Breast epithelium (tissue), 4 donors: ENCODE data around the gene MYBPC3. TPM values are rescaled to one million over a fixed set of nuclear protein-coding genes. Genes with fewer than 3 reads are reported as not detected.
"Not testable (repeated sequence)": the region's sequence is repeated elsewhere in the genome, so short reads cannot be mapped to it uniquely, and the experiment has no call there.

ENCODE experiments used
- DNase-seq, 2 donors: peaks; one replicate each; pipeline ENCODE4 v3.0.0-alpha.2; 2019; ENCODE audit warnings: low spot score in 2 of 2
- H3K27ac ChIP-seq, 2 donors: fragments of 200-600 bp; sonication (generic) in 1 of 2; one replicate each; pipeline ENCODE4 v1.5.1; 2016 to 2019; ENCODE audit warnings: mild to moderate bottlenecking in 1 of 2
- H3K27me3 ChIP-seq, 2 donors: fragments of 200-600 bp; sonication (generic) in 1 of 2; one replicate each; pipeline versions ENCODE4 v1.5.1 to v1.6.0; 2017 to 2019; ENCODE audit warnings: control low read depth in 1 of 2, mild to moderate bottlenecking in 1 of 2
- H3K36me3 ChIP-seq: fragments of 200-600 bp; one replicate; pipeline ENCODE4 v1.5.1; 2019
- H3K4me1 ChIP-seq, 2 donors: fragments of 200-600 bp; sonication (generic); one replicate each; pipeline ENCODE4 v1.5.1; 2016 to 2019; ENCODE audit warnings: control low read depth in 1 of 2
- H3K4me3 ChIP-seq, 3 donors: fragments of 200-600 bp; sonication (generic); 1 replicate in 2 of 3; 2 replicates in 1 of 3; pipeline ENCODE4 v1.5.1; 2016 to 2019; ENCODE audit warnings: mild to moderate bottlenecking in 3 of 3, moderate library complexity in 2 of 3
- H3K9me3 ChIP-seq, 2 donors: fragments of 200-600 bp; sonication (generic) in 1 of 2; one replicate each; pipeline ENCODE4 v1.5.1; 2016 to 2019; ENCODE audit warnings: control low read depth in 1 of 2
- POLR2A ChIP-seq: fragments of 450-650 bp; IDR thresholded peaks from one replicate; pipeline ENCODE4 v1.6.1; 2016; ENCODE audit warnings: antibody characterized with exemption, mild to moderate bottlenecking, moderate library complexity
- POLR2AphosphoS5 ChIP-seq, 3 donors: sonication (generic); formaldehyde crosslinking; IDR thresholded peaks; one replicate each; pipeline ENCODE4 v1.6.1; 2017; ENCODE audit warnings: antibody characterized with exemption in 3 of 3
- intact Hi-C: fragments of 100-400 bp; cut with DNase I; formaldehyde crosslinking; loops from one replicate; pipeline ENCODE4 v1.15.1; 2023; ENCODE audit warnings: low total_unique reads
- total RNA-seq, 3 donors: library from RNA; depleted of rRNA; stranded (reverse); fragments of >200 nt; gene quantifications; one replicate each; pipeline ENCODE4 v1.1.0, GENCODE V29; 2016
- TF ChIP-seq, protein P1 (sequence below), 3 donors: fragments of 450-650 bp; IDR thresholded peaks; one replicate each; pipeline ENCODE4 v1.5.1; 2016 to 2017; ENCODE audit warnings: antibody characterized with exemption in 3 of 3, mild to moderate bottlenecking in 3 of 3, moderate library complexity in 3 of 3

Gene MYBPC3
- total RNA-seq, 3 donors from 2014 or later: under 0.01 TPM; not detected in 1

DNA sequence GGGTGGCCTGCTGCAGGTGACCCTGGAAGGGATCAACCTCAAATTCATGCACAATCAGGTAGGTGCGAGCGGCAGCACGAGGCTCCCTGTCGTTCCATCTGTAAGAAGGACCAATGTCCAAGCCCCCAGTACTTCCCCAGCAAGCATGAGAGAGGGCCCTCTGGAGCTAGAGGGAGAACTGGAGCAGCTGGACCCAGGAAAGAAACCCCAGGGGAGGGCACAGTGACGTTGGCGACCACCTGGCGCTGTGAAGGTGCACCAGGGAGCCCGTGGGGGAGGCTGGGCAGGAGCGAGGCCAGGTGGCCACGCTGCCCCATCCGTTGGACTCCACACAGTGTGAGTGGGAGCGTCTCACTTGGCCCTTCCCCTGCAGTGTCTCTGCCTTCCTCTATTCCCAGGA lies 28.0 kb downstream of the MYBPC3 start:
- H3K27ac ChIP-seq: no peak overlapping the region
- no peaks in the 10 kb centered on the region for H3K9me3 ChIP-seq
- H3K36me3 ChIP-seq: no peaks in the 10 kb centered on the region
- TF ChIP-seq, protein P1, sequence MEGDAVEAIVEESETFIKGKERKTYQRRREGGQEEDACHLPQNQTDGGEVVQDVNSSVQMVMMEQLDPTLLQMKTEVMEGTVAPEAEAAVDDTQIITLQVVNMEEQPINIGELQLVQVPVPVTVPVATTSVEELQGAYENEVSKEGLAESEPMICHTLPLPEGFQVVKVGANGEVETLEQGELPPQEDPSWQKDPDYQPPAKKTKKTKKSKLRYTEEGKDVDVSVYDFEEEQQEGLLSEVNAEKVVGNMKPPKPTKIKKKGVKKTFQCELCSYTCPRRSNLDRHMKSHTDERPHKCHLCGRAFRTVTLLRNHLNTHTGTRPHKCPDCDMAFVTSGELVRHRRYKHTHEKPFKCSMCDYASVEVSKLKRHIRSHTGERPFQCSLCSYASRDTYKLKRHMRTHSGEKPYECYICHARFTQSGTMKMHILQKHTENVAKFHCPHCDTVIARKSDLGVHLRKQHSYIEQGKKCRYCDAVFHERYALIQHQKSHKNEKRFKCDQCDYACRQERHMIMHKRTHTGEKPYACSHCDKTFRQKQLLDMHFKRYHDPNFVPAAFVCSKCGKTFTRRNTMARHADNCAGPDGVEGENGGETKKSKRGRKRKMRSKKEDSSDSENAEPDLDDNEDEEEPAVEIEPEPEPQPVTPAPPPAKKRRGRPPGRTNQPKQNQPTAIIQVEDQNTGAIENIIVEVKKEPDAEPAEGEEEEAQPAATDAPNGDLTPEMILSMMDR (IDR thresholded peaks at IDR 0.05): no peak
- TF ChIP-seq POLR2AphosphoS5 (IDR thresholded peaks at IDR 0.05) (no peak), POLR2A (no peak)
- H3K4me3 ChIP-seq: no peak overlapping the region
- no peak for DNase-seq
- H3K4me1 ChIP-seq: no peaks in the 10 kb centered on the region
- intact Hi-C loops: no loop called here
- H3K27me3 ChIP-seq: no peaks in the 10 kb centered on the region

DNA sequence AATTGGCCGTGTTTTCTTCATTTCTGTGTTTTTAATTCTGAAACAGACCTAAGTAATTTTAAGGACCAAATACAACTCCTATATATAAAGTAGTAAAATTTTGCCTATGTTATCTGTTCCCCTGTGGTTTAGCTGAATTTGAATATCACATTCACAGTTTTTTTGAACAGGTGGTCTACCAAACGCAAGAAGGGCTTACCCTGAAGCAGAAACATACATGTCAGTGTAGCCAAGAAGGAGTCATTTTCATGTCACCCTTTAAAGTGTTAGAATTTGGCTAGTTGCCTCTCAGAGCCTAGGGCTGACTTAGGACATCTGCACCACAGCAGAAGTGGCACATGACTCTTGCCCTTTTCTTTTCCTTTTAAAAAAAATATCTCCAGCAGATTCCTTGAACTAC lies 34.3 kb downstream of the MYBPC3 start:
- TF ChIP-seq, protein P1 (IDR thresholded peaks at IDR 0.05): no peak
- TF ChIP-seq POLR2AphosphoS5 (IDR thresholded peaks at IDR 0.05) (no peak), POLR2A (no peak)
- intact Hi-C loops: no loop called here
- Histone ChIP-seq H3K27me3 (no peaks in the 10 kb centered on the region), H3K36me3 (no peaks in the 10 kb centered on the region), H3K9me3 (no peaks in the 10 kb centered on the region), H3K27ac (no peak overlapping the region), H3K4me1 (no peaks in the 10 kb centered on the region), H3K4me3 (no peak overlapping the region)
- DNase-seq: no peak

DNA sequence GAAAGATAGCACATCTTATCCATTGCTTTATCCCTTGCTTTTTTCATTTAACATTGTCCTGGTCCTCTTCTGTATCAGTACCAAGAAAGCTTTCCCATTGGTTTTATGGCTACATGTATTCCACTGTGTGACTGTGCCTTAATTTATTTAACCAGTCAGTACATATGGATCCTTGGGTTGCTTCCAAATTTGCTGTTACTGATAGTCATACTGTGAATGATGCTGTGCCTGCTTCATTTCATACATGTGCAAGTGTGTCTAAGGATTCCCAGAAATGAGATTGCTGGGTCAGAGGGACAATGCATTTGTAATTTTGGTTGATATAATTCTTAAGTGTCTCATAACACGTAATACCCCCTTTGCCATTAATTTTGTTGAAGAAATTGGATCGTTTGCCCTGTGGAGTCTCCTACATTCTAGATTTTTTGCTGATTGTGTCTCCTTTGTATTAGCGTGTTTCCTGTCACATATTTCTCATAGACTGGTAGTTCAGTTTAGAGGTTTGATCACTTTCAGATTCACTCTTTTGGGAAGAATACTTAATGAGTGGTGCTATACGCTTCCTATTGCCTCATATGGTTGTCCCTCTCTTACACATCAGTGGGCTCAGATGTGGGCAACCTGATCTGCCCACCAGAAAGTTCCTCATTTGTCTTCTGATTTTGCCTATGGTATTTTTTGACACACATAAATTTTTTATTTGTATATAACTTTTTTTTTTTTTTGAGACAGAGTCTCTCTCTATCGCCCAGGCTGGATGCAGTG lies 35.3 kb downstream of the MYBPC3 start:
- Histone ChIP-seq H3K27me3 (no peaks in the 10 kb centered on the region), H3K4me3 (no peak overlapping the region), H3K4me1 (no peaks in the 10 kb centered on the region), H3K9me3 (no peaks in the 10 kb centered on the region), H3K27ac (no peak overlapping the region), H3K36me3 (no peaks in the 10 kb centered on the region)
- intact Hi-C loops: no loop called here
- TF ChIP-seq POLR2AphosphoS5 (IDR thresholded peaks at IDR 0.05) (no peak), POLR2A (no peak)
- TF ChIP-seq, protein P1 (IDR thresholded peaks at IDR 0.05): no peak
- no peak for DNase-seq

DNA sequence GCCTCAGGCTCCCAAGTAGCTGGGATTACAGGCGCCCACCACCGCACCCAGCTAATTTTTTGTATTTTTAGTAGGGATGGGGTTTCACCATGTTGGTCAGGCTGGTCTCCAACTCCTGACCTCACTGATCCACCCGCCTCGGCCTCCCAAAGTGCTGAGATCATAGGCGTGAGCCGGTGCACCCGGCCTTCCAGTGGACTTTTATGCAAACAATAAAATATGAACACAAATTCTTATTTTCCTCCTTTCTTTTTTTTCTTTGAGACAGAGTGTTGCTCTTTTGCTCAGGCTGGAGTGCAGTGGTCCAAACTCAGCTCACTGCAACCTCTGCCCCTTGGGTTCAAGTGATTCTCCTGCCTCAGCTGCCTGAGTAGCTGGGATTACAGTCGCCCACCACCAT lies 36.0 kb downstream of the MYBPC3 start:
- intact Hi-C loops, H3K27me3 ChIP-seq, DNase-seq, H3K4me1 ChIP-seq, H3K9me3 ChIP-seq, H3K27ac ChIP-seq, H3K36me3 ChIP-seq, H3K4me3 ChIP-seq: not testable (repeated sequence)

DNA sequence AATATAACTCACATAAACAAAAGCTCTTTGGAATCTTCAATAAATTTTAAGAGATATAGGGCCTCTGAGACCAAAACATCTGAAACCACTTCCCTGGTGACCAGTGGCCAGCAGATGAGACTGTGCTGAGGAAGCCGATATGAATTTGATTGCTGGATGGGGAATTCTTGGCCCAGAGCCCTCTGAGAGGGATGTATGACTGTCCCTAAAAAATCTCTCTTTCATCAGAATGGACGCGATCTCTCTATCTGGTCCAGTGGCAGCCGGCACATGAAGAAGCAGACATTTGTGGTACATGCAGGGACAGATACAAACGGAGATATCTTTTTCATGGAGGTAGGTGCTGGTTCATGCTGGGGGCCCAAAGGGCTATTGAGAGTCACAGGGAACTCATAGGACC lies 37.5 kb downstream of the MYBPC3 start:
- Histone ChIP-seq H3K36me3 (peaks cover 7% of the 10 kb centered on the region), H3K4me1 (no peaks in the 10 kb centered on the region), H3K27me3 (no peaks in the 10 kb centered on the region), H3K4me3 (no peak overlapping the region), H3K27ac (no peak overlapping the region), H3K9me3 (no peaks in the 10 kb centered on the region)
- intact Hi-C loops: no loop called here
- TF ChIP-seq POLR2AphosphoS5 (IDR thresholded peaks at IDR 0.05) (no peak), POLR2A (no peak)
- TF ChIP-seq, protein P1 (IDR thresholded peaks at IDR 0.05): no peak
- no peak for DNase-seq
